DMS79 (cell line): Measurements from ENCODE around the gene AHI1.

Experiments
- DNase-seq: peaks from one replicate; lab custom pipeline; 2025; lab: John Stamatoyannopoulos, UW

The AHI1 gene

GRCh38 chr6:135295085-135295484, 202.5 kb downstream of the AHI1 start:
- DNase-seq: no peak

- DNase-seq: no peak
These were observed 206.1 kb downstream of the AHI1 start for GRCh38 chr6:135291288-135292076.

GRCh38 chr6:135289816-135290215, 207.7 kb downstream of the AHI1 start:
- DNase-seq: no peak

- no peak for DNase-seq
These were observed 210.5 kb downstream of the AHI1 start for GRCh38 chr6:135286962-135287538.

GRCh38 chr6:135285165-135285564, 212.4 kb downstream of the AHI1 start:
- DNase-seq: no peak

GRCh38 chr6:135283926-135284325, 213.6 kb downstream of the AHI1 start:
- no peak for DNase-seq

GRCh38 chr6:135282395-135282794, 215.1 kb downstream of the AHI1 start:
- DNase-seq: no peak

GRCh38 chr6:135281964-135282363, 215.6 kb downstream of the AHI1 start:
- DNase-seq: no peak

GRCh38 chr6:135281227-135281626, 216.3 kb downstream of the AHI1 start:
- DNase-seq: no peak

- DNase-seq: no peak
These were observed 217.0 kb downstream of the AHI1 start for GRCh38 chr6:135280375-135281136.

GRCh38 chr6:135277422-135277821, 220.1 kb downstream of the AHI1 start:
- no peak for DNase-seq

- no peak for DNase-seq
These were observed 222.8 kb downstream of the AHI1 start for GRCh38 chr6:135274561-135275293.

- DNase-seq: no peak
These were observed 225.9 kb downstream of the AHI1 start for GRCh38 chr6:135271626-135272025.

- peak; percentile 8 for DNase-seq
These were observed 226.6 kb downstream of the AHI1 start for GRCh38 chr6:135270676-135271536.

GRCh38 chr6:135269481-135269891, 228.1 kb downstream of the AHI1 start:
- DNase-seq: no peak

GRCh38 chr6:135268740-135269139, 228.8 kb downstream of the AHI1 start:
- DNase-seq: no peak

- no peak for DNase-seq
These were observed 229.3 kb downstream of the AHI1 start for GRCh38 chr6:135268263-135268662.

GRCh38 chr6:135267085-135267484, 230.5 kb downstream of the AHI1 start:
- DNase-seq: no peak

- no peak for DNase-seq
These were observed 230.9 kb downstream of the AHI1 start for GRCh38 chr6:135266675-135267074.

- DNase-seq: no peak
These were observed 232.3 kb downstream of the AHI1 start for GRCh38 chr6:135265278-135265677.
